ENCODE measurements around the gene MYO5B. TPM values are rescaled to one million over a fixed set of nuclear protein-coding genes. Genes with fewer than 3 reads are reported as not detected.

MYO5B gene
- total RNA-seq, 1 donor from 2014 or later: 0.21 TPM

DNA sequence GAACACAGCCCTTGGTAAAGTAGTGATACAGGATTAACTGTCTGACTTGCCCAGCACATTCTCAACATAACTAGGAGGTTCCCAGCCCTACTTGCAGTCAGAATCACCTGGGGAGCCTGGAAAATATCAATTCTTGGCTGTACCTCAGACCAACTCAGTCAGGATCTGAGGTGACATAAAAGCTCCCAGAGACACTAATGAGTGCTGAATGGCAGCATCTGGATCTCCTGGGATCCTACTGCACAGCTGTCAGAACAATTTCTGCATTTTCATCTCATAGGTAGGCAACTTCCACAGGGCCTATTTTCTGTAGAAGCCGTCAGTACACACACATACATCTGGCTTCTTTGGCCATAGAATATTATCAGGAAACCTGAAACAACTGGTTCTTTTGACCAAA lies 138.8 kb downstream of the MYO5B start:
- no peaks in the 10 kb centered on the region for H3K27me3 ChIP-seq
- no peak for DNase-seq (ENCODE audit: low spot score in 2 of 2)
- no peak overlapping the region for H3K27ac ChIP-seq
- no peaks in the 10 kb centered on the region for H3K4me1 ChIP-seq
- H3K36me3 ChIP-seq: no peaks in the 10 kb centered on the region
- no peak for TF ChIP-seq CTCF (IDR thresholded peaks at IDR 0.05)
- intact Hi-C loops (cut with DNase I): no loop called here
- H3K4me3 ChIP-seq: no peak overlapping the region
- H3K9me3 ChIP-seq: no peaks in the 10 kb centered on the region

DNA sequence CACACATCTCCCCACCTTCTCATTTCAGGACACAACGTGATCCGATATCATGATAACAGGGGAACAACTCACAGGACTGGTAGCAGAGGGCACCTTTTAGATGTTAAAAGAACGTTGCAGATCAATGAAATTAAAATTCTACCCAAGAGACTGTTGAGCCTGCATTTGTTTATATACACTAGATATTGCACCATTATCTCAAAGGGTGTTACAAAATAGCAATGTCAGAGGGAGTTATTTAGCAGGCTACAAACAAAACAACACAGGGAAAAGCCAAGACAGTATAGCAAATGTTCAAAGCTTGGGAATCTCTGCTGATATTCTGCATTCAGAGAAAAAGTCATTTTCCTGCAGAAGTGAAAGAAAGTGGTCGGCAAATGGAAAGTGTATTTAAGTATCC lies 139.5 kb downstream of the MYO5B start:
- Histone ChIP-seq H3K4me3 (no peak overlapping the region), H3K4me1 (no peaks in the 10 kb centered on the region), H3K27ac (no peak overlapping the region), H3K27me3 (no peaks in the 10 kb centered on the region), H3K9me3 (no peaks in the 10 kb centered on the region), H3K36me3 (no peaks in the 10 kb centered on the region)
- no peak for DNase-seq (ENCODE audit: low spot score in 2 of 2)
- TF ChIP-seq CTCF (IDR thresholded peaks at IDR 0.05): no peak
- intact Hi-C loops (cut with DNase I): no loop called here

GRCh38 chr18:50053111-50053510 lies 141.8 kb downstream of the MYO5B start:
- DNase-seq (ENCODE audit: low spot score in 2 of 2): no peak
- Histone ChIP-seq H3K36me3 (no peaks in the 10 kb centered on the region), H3K4me1 (no peaks in the 10 kb centered on the region), H3K4me3 (no peak overlapping the region), H3K27me3 (no peaks in the 10 kb centered on the region), H3K9me3 (no peaks in the 10 kb centered on the region), H3K27ac (no peak overlapping the region)
- intact Hi-C loops (cut with DNase I): no loop called here
- no peak for TF ChIP-seq CTCF (IDR thresholded peaks at IDR 0.05)

DNA sequence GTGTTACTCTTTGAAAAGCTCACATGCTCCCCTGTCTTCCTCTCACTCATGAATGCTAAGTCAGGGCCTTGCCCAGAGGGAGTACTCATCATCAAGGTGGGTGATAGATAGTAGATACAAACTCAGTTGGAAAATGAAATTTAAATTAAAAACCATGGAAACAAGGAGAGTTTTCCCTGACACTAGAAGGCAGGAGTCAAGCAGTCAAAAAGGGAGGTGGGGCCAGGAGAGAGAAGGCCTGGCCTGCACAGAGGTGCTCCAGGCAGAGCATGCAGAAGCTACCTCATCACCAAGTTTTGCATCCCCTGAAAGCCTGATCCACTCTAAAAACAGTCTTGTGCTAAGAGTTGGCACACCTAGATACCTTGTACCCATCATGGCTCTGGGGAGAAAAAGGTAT lies 143.7 kb downstream of the MYO5B start:
- intact Hi-C loops (cut with DNase I): loop anchor here (2.0 kb wide), 1 partner anchor 144 kb away; the partner anchor contains the start of gene MYO5B
- Histone ChIP-seq H3K9me3 (no peaks in the 10 kb centered on the region), H3K4me3 (no peak overlapping the region), H3K27me3 (no peaks in the 10 kb centered on the region), H3K4me1 (no peaks in the 10 kb centered on the region), H3K36me3 (no peaks in the 10 kb centered on the region), H3K27ac (no peak overlapping the region)
- peak in 1 of 3 experiments; percentile 45 for TF ChIP-seq CTCF (IDR thresholded peaks at IDR 0.05)
- no peak for DNase-seq (ENCODE audit: low spot score in 2 of 2)

DNA sequence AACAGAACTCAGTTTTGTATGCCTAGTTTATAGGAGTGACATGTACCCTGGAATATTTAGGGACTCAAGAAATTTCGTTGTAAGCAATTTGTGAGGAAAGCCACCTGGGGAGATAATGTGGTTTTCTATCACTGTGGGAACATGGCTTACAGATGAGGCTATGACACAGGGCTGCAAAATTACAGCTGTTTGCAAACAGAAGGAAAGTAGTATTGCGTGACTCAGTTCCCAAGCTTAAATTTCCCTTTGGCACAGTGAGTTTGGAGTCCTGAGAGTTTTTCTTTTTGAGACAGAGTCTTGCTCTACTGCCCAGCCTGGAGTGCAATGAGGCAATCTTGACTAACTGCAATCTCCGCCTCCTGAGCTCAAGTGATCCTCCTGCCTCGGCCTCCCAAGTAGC lies 149.8 kb downstream of the MYO5B start:
- intact Hi-C loops (cut with DNase I): no loop called here
- no peak for TF ChIP-seq CTCF (IDR thresholded peaks at IDR 0.05)
- Histone ChIP-seq H3K4me1 (no peaks in the 10 kb centered on the region), H3K4me3 (no peak overlapping the region), H3K27me3 (no peaks in the 10 kb centered on the region), H3K36me3 (no peaks in the 10 kb centered on the region), H3K9me3 (no peaks in the 10 kb centered on the region), H3K27ac (no peak overlapping the region)
- DNase-seq (ENCODE audit: low spot score in 2 of 2): no peak

DNA sequence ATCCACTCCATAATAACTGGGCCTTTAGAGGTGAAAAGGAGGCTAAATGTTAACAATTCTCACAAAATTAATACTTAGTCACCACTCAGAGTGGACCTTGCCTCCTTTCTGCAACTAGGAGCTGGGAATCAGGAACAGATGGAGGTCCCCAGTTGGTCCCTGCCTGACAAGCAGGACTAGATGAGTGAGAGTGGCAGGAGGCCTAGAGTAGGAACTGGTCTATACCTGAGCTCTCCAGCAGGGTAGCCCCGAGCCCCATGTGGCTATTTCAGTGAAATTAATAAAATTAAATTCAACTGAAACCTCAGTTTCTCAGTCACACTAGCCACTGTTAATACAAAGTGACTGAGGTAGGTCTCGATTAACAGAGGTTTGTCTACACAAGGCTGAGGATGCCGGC lies 150.5 kb downstream of the MYO5B start:
- no peak for TF ChIP-seq CTCF (IDR thresholded peaks at IDR 0.05)
- H3K27me3 ChIP-seq: no peaks in the 10 kb centered on the region
- no peaks in the 10 kb centered on the region for H3K4me1 ChIP-seq
- no peak for DNase-seq (ENCODE audit: low spot score in 2 of 2)
- H3K4me3 ChIP-seq: no peak overlapping the region
- no peaks in the 10 kb centered on the region for H3K9me3 ChIP-seq
- intact Hi-C loops (cut with DNase I): no loop called here
- no peaks in the 10 kb centered on the region for H3K36me3 ChIP-seq
- no peak overlapping the region for H3K27ac ChIP-seq

All from ascending aorta (tissue), 2 donors.